Erythroblast (primary cell): ENCODE data around the gene BRF1.

ENCODE experiments used
- GATA1 ChIP-seq: IDR thresholded peaks from 2 replicates; pipeline ENCODE4 v1.6.1; 2011; ENCODE audit warnings: low read depth, mild to moderate bottlenecking, control low read depth, low read length, moderate library complexity
- POLR2A ChIP-seq: IDR thresholded peaks from 2 replicates; pipeline ENCODE4 v1.6.1; 2011; ENCODE audit warnings: mild to moderate bottlenecking, low read length

GRCh38 chr14:105303949-105304348 is 3.1 kb upstream of the BRF1 start:
- no peak for TF ChIP-seq POLR2A
- no peak for TF ChIP-seq GATA1
